Hematopoietic multipotent progenitor cell (in vitro differentiated cells): ENCODE data around the gene ZNF446. TPM values are rescaled to one million over a fixed set of nuclear protein-coding genes. Genes with fewer than 3 reads are reported as not detected.
"Not testable (repeated sequence)": the region's sequence is repeated elsewhere in the genome, so short reads cannot be mapped to it uniquely, and the experiment has no call there.

Experiments used
- DNase-seq, 3 donors: peaks; one replicate each; pipeline ENCODE4 v3.0.0-alpha.2; 2011 to 2015; ENCODE audit warnings: low read depth in 2 of 3, low spot score in 2 of 3
- total RNA-seq: library from RNA; depleted of rRNA; stranded (reverse); fragments of >200 nt; gene quantifications from one replicate; pipeline ENCODE4 v1.2.3, GENCODE V29; 2012

ZNF446 gene
- total RNA-seq, 1 donor = 16.2 TPM

GRCh38 chr19:58469241-58470013, 6.7 kb upstream of the ZNF446 start:
- DNase-seq = no peak

GRCh38 chr19:58470837-58471543, 5.2 kb upstream of the ZNF446 start:
- DNase-seq = not testable (repeated sequence)

GRCh38 chr19:58471736-58472135, 4.4 kb upstream of the ZNF446 start:
- no peak for DNase-seq

- DNase-seq = no peak
Measured at GRCh38 chr19:58473775-58474174, 2.4 kb upstream of the ZNF446 start.

- DNase-seq = no peak
Measured at GRCh38 chr19:58474291-58474996, 1.7 kb upstream of the ZNF446 start.

GRCh38 chr19:58474997-58475713, 997 bp upstream of the ZNF446 start:
- peak in 1 of 3 donors; percentile 43 for DNase-seq

GRCh38 chr19:58476498-58477015, 405 bp downstream of the ZNF446 start:
- DNase-seq = no peak

GRCh38 chr19:58477130-58477529, 978 bp downstream of the ZNF446 start:
- no peak for DNase-seq

- no peak for DNase-seq
Measured at GRCh38 chr19:58477871-58478270, 1.7 kb downstream of the ZNF446 start.

GRCh38 chr19:58479303-58479702, 3.2 kb downstream of the ZNF446 start:
- DNase-seq = no peak

- no peak for DNase-seq
Measured at GRCh38 chr19:58479736-58480480, 3.8 kb downstream of the ZNF446 start.

- DNase-seq = no peak
Measured at GRCh38 chr19:58480481-58480830, 4.3 kb downstream of the ZNF446 start.

- no peak for DNase-seq
Measured at GRCh38 chr19:58480831-58481230, 4.7 kb downstream of the ZNF446 start.

GRCh38 chr19:58482372-58482771, 6.2 kb downstream of the ZNF446 start:
- DNase-seq = no peak

- DNase-seq = no peak
Measured at GRCh38 chr19:58483776-58484175, 7.6 kb downstream of the ZNF446 start.

GRCh38 chr19:58484349-58484748, 8.2 kb downstream of the ZNF446 start:
- peak in 1 of 3 donors; percentile 43 for DNase-seq

- DNase-seq = no peak
Measured at GRCh38 chr19:58491393-58491792, 15.2 kb downstream of the ZNF446 start.

- DNase-seq = no peak
Measured at GRCh38 chr19:58492265-58492664, 16.1 kb downstream of the ZNF446 start.

GRCh38 chr19:58497634-58498170, 21.6 kb downstream of the ZNF446 start:
- no peak for DNase-seq
